Transverse colon (tissue), 4 donors: ENCODE measurements around the gene CABLES2. TPM values are rescaled to one million over a fixed set of nuclear protein-coding genes. Genes with fewer than 3 reads are reported as not detected.

Experiments
- DNase-seq: peaks from one replicate; pipeline ENCODE4 v3.0.0-alpha.2; 2019
- H3K27ac ChIP-seq, 4 donors: fragments of 200-600 bp; sonication (generic); 2 replicates each; pipeline ENCODE4 v1.5.1; 2016 to 2018; ENCODE audit warnings: inconsistent platforms in 4 of 4
- H3K27me3 ChIP-seq: fragments of 200-600 bp; sonication (generic); 2 replicates; pipeline ENCODE4 v1.5.1; 2017; ENCODE audit warnings: inconsistent platforms
- H3K36me3 ChIP-seq, 4 donors: fragments of 200-600 bp; sonication (generic); 2 replicates each; pipeline ENCODE4 v1.5.1; 2017 to 2019; ENCODE audit warnings: inconsistent platforms in 4 of 4
- H3K4me1 ChIP-seq, 4 donors: fragments of 200-600 bp; sonication (generic); 2 replicates each; pipeline ENCODE4 v1.5.1; 2017 to 2020; ENCODE audit warnings: inconsistent platforms in 4 of 4
- H3K4me3 ChIP-seq, 4 donors: fragments of 200-600 bp; sonication (generic); 1 replicate in 1 of 4; 2 replicates in 3 of 4; pipeline versions ENCODE4 v1.5.1 to v1.6.1; 2017 to 2019; ENCODE audit warnings: inconsistent platforms in 4 of 4
- H3K9me3 ChIP-seq, 2 donors: fragments of 200-600 bp; sonication (generic); 2 replicates each; pipeline ENCODE4 v1.5.1; 2017 to 2019; ENCODE audit warnings: inconsistent platforms in 2 of 2
- CTCF ChIP-seq, 5 experiments: fragments of 200-600 bp in 3 of 5; fragments of 450-650 bp in 2 of 5; sonication (generic) in 3 of 5; IDR thresholded peaks; 1 replicate in 2 of 5; 2 replicates in 3 of 5; pipeline ENCODE4 v1.5.1; 2016 to 2017; ENCODE audit warnings: antibody characterized with exemption in 5 of 5, inconsistent platforms in 3 of 5, mild to moderate bottlenecking in 2 of 5, moderate library complexity in 1 of 5
- EP300 ChIP-seq: sonication (generic); formaldehyde crosslinking; IDR thresholded peaks from one replicate; pipeline ENCODE4 v1.6.1; 2017; ENCODE audit warnings: antibody characterized with exemption, low read depth
- POLR2A ChIP-seq: fragments of 450-650 bp; IDR thresholded peaks from one replicate; pipeline ENCODE4 v1.6.1; 2016; ENCODE audit warnings: antibody characterized with exemption, mild to moderate bottlenecking, moderate library complexity
- POLR2AphosphoS5 ChIP-seq, 3 donors: sonication (generic); formaldehyde crosslinking; IDR thresholded peaks; one replicate each; pipeline ENCODE4 v1.6.1; 2016; ENCODE audit warnings: antibody characterized with exemption in 3 of 3
- WGBS, 2 donors: methylation state at CpG; one replicate each; pipeline ENCODE4 v1.1.5; 2018; ENCODE audit warnings: low coverage in 1 of 2; 5-methylcytosine and 5-hydroxymethylcytosine counted together
- in situ Hi-C, 4 donors: fragments of 200-750 bp; cut with MboI; loops; one replicate each; pipeline versions ENCODE4 v1.15.0 to v1.15.1; 2017; ENCODE audit warnings: low sequenced_read_pairs in 3 of 4, low pct_ligation_motif_present in 1 of 4, low pct_unique_long_range_greater_than_20kb in 1 of 4
- intact Hi-C: fragments of 100-400 bp; cut with DNase I; formaldehyde crosslinking; loops from one replicate; pipeline ENCODE4 v1.15.1; 2023; ENCODE audit warnings: low total_unique reads
- total RNA-seq, 4 donors: library from RNA; depleted of rRNA; stranded (reverse); fragments of >200 nt; gene quantifications; one replicate each; pipeline ENCODE4 v1.1.0, GENCODE V29; 2016

CABLES2 gene
- total RNA-seq, 4 donors from 2014 or later: 3.7 to 10.1 (median 8.5) TPM

- Histone ChIP-seq H3K27me3 (no peaks in the 10 kb centered on the region), H3K4me3 (no peak overlapping the region), H3K4me1 (peaks cover 0 to 6% (median 2%) of the 10 kb centered on the region in 4 donors), H3K27ac (no peak overlapping the region), H3K9me3 (no peaks in the 10 kb centered on the region), H3K36me3 (no peaks in the 10 kb centered on the region)
- no peak for TF ChIP-seq CTCF (IDR thresholded peaks at IDR 0.05)
- TF ChIP-seq POLR2A: no peak
- no peak for TF ChIP-seq POLR2AphosphoS5 (IDR thresholded peaks at IDR 0.05)
- TF ChIP-seq EP300: no peak
- DNase-seq: no peak
- intact Hi-C loops: no loop called here
- in situ Hi-C loops: no loop called here
- WGBS, 2 donors: 40 to 90% methylated on average over 1 to 23 of the region's 25 CpGs
Observed at GRCh38 chr20:62345681-62346370, 61.3 kb downstream of the CABLES2 start.

- peak overlapping the region in 3 of 4 donors; percentile 28 to 45 (median 41) for H3K27ac ChIP-seq
Observed at GRCh38 chr20:62344782-62345181, 62.3 kb downstream of the CABLES2 start.

GRCh38 chr20:62344092-62344491, 63.0 kb downstream of the CABLES2 start:
- no peaks in the 10 kb centered on the region for H3K9me3 ChIP-seq
- H3K4me3 ChIP-seq: no peak overlapping the region
- 80 to 87% methylated on average over 4 to 5 of the region's 5 CpGs for WGBS, 2 donors
- no peaks in the 10 kb centered on the region for H3K27me3 ChIP-seq
- H3K27ac ChIP-seq: peak overlapping the region; percentile 9 to 45 (median 34)
- intact Hi-C loops: loop anchor here (5.0 kb wide), 1 partner anchor 33 kb away; no protein-coding TSS in a partner anchor
- H3K36me3 ChIP-seq: no peaks in the 10 kb centered on the region
- DNase-seq: no peak
- in situ Hi-C loops: no loop called here
- no peaks in the 10 kb centered on the region for H3K4me1 ChIP-seq
- no peak for TF ChIP-seq EP300
- no peak for TF ChIP-seq POLR2A

More at GRCh38 chr20:62344782-62345181, 62.3 kb downstream of the CABLES2 start:
- TF ChIP-seq EP300 (no peak), POLR2A (no peak), POLR2AphosphoS5 (IDR thresholded peaks at IDR 0.05) (peak in 1 of 3 donors; percentile 35)
- Histone ChIP-seq H3K27me3 (no peaks in the 10 kb centered on the region), H3K4me3 (no peak overlapping the region), H3K4me1 (peaks cover 0 to under 1% (median 0%) of the 10 kb centered on the region in 4 donors), H3K36me3 (no peaks in the 10 kb centered on the region), H3K9me3 (no peaks in the 10 kb centered on the region)
- intact Hi-C loops: loop anchor here (5.0 kb wide), 1 partner anchor 33 kb away; no protein-coding TSS in a partner anchor
- no peak for DNase-seq
- in situ Hi-C loops: no loop called here
- 71 to 100% methylated on average over 4 to 10 of the region's 10 CpGs for WGBS, 2 donors

GRCh38 chr20:62342910-62343309, 64.2 kb downstream of the CABLES2 start:
- Histone ChIP-seq H3K4me1 (no peaks in the 10 kb centered on the region), H3K27ac (peak overlapping the region; percentile 17 to 41 (median 30)), H3K27me3 (no peaks in the 10 kb centered on the region), H3K36me3 (no peaks in the 10 kb centered on the region), H3K4me3 (no peak overlapping the region), H3K9me3 (no peaks in the 10 kb centered on the region)
- WGBS, 2 donors: 40 to 62% methylated on average over 1 to 10 of the region's 10 CpGs
- peak in 1 of 3 donors; percentile 14 for TF ChIP-seq POLR2AphosphoS5 (IDR thresholded peaks at IDR 0.05)
- TF ChIP-seq POLR2A: no peak
- intact Hi-C loops (loop anchor here (5.0 kb wide), 1 partner anchor 34 kb away; no protein-coding TSS in a partner anchor), in situ Hi-C loops (no loop called here)
- no peak for DNase-seq

GRCh38 chr20:62339647-62340062, 67.4 kb downstream of the CABLES2 start:
- 60 to 75% methylated on average over 11 to 14 of the region's 14 CpGs for WGBS, 2 donors
- H3K27me3 ChIP-seq: no peaks in the 10 kb centered on the region
- peak; percentile 61 for DNase-seq
- H3K9me3 ChIP-seq: no peaks in the 10 kb centered on the region
- intact Hi-C loops: loop anchor here (5.0 kb wide), 1 partner anchor 38 kb away; no protein-coding TSS in a partner anchor
- H3K27ac ChIP-seq: peak overlapping the region in 2 of 4 donors; percentile 19 to 42
- H3K4me3 ChIP-seq: no peak overlapping the region
- no peaks in the 10 kb centered on the region for H3K4me1 ChIP-seq
- TF ChIP-seq POLR2AphosphoS5 (IDR thresholded peaks at IDR 0.05) (peak in 1 of 3 donors; percentile 26), EP300 (no peak)
- H3K36me3 ChIP-seq: no peaks in the 10 kb centered on the region
- in situ Hi-C loops: no loop called here

Other genes with a start within 250 kb of the CABLES2 start
- gene MTG2, start 224.3 kb downstream of the CABLES2 start, total RNA-seq: 10 to 100 TPM in 3 of 4 donors, 1 to 10 TPM in 1; 9.8 to 58.0 (median 23.1) TPM
- not detected for gene HRH3, start 187.0 kb downstream of the CABLES2 start, total RNA-seq
- 100 to 1,000 TPM in 1 of 4 donors, 10 to 100 TPM in 3; 36.2 to 101 (median 73.3) TPM for gene OSBPL2, start 168.8 kb downstream of the CABLES2 start, total RNA-seq
- gene ADRM1, start 104.3 kb downstream of the CABLES2 start, total RNA-seq: 100 to 1,000 TPM in 3 of 4 donors, 10 to 100 TPM in 1; 41.8 to 126 (median 109) TPM
- gene LAMA5, start 40.0 kb downstream of the CABLES2 start, total RNA-seq: 100 to 1,000 TPM in 2 of 4 donors, 10 to 100 TPM in 2; 33.2 to 269 (median 91.3) TPM
- gene RPS21, start 20.2 kb downstream of the CABLES2 start, total RNA-seq: 1,000 to 10,000 TPM in 3 of 4 donors, 100 to 1,000 TPM in 1; 585 to 2,728 (median 1,375) TPM
- 1 to 10 TPM in 3 of 4 donors, under 1 TPM in 1; 0.75 to 9.4 (median 4.3) TPM for gene RBBP8NL, start 20.3 kb upstream of the CABLES2 start, total RNA-seq
- not detected for gene GATA5, start 68.7 kb upstream of the CABLES2 start, total RNA-seq
- 100 to 1,000 TPM in 1 of 4 donors, 10 to 100 TPM in 3; 13.7 to 375 (median 60.0) TPM for gene SLCO4A1, start 235.2 kb upstream of the CABLES2 start, total RNA-seq